ENCODE measurements around the gene GNG12.

- TF ChIP-seq POLR2A (IDR thresholded peaks at IDR 0.05; ENCODE audit: low read depth, low read length) = no peak
- no peak for TF ChIP-seq POLR2AphosphoS5 (IDR thresholded peaks at IDR 0.05; ENCODE audit: low read depth, low read length)
Observed at GRCh38 chr1:67711158-67711854, 122.0 kb downstream of the GNG12 start.
